Body of pancreas (tissue), 4 donors: ENCODE data around the gene CD8A. TPM values are rescaled to one million over a fixed set of nuclear protein-coding genes. Genes with fewer than 3 reads are reported as not detected.

Experiments used
- ATAC-seq: fragments of 150-250 bp; one replicate; pipeline ENCODE4 v1.9.1; 2016
- DNase-seq, 4 donors: peaks; one replicate each; pipeline ENCODE4 v3.0.0-alpha.2; 2019
- H3K27ac ChIP-seq, 4 donors: fragments of 200-600 bp; sonication (generic); 1 replicate in 3 of 4; 2 replicates in 1 of 4; pipeline versions ENCODE4 v1.5.1 to v1.6.1; 2016 to 2019; ENCODE audit warnings: mild to moderate bottlenecking in 1 of 4, mixed read lengths in 1 of 4, moderate library complexity in 1 of 4
- H3K27me3 ChIP-seq, 2 donors: fragments of 200-600 bp; sonication (generic); one replicate each; pipeline ENCODE4 v1.6.0; 2016; ENCODE audit warnings: mild to moderate bottlenecking in 1 of 2
- H3K36me3 ChIP-seq, 2 donors: fragments of 200-600 bp; sonication (generic); replicated peaks in 1 of 2; 2 replicates each; pipeline ENCODE4 v1.5.1; 2016; ENCODE audit warnings: low read depth in 2 of 2; ENCODE audit not compliant: insufficient read depth in 1 of 2
- H3K4me1 ChIP-seq: fragments of 200-600 bp; sonication (generic); one replicate; pipeline ENCODE4 v1.6.0; 2016
- H3K4me3 ChIP-seq, 2 donors: fragments of 200-600 bp; sonication (generic); 1 replicate in 1 of 2; 2 replicates in 1 of 2; pipeline ENCODE4 v1.5.1; 2016 to 2019
- H3K9me3 ChIP-seq, 3 donors: fragments of 200-600 bp; sonication (generic); 1 replicate in 2 of 3; 2 replicates in 1 of 3; pipeline ENCODE4 v1.5.1; 2016
- CTCF ChIP-seq, 7 experiments: fragments of 450-650 bp in 4 of 7; fragments of 200-600 bp in 3 of 7; sonication (generic) in 3 of 7; IDR thresholded peaks; one replicate each; pipeline ENCODE4 v1.5.1; 2016 to 2019; ENCODE audit warnings: antibody characterized with exemption in 7 of 7
- POLR2A ChIP-seq, 3 donors: fragments of 450-650 bp; IDR thresholded peaks; one replicate each; pipeline ENCODE4 v1.6.1; 2016; ENCODE audit warnings: antibody characterized with exemption in 3 of 3, mild to moderate bottlenecking in 2 of 3
- WGBS, 2 donors: methylation state at CpG; one replicate each; pipeline ENCODE4 v1.1.5; 2017; 5-methylcytosine and 5-hydroxymethylcytosine counted together
- intact Hi-C: fragments of 100-400 bp; cut with DNase I; formaldehyde crosslinking; loops from one replicate; pipeline ENCODE4 v1.15.1; 2023
- total RNA-seq, 2 donors: library from RNA; depleted of rRNA; stranded (reverse); fragments of >200 nt; gene quantifications; one replicate each; pipeline ENCODE4 v1.1.0, GENCODE V29; 2016

The CD8A gene
- total RNA-seq, 2 donors from 2014 or later = 1.8 to 2.0 TPM

GRCh38 chr2:86818114-86818801 lies 27.5 kb upstream of the CD8A start:
- no peaks in the 10 kb centered on the region for H3K36me3 ChIP-seq
- H3K4me3 ChIP-seq = no peak overlapping the region
- H3K4me1 ChIP-seq = no peaks in the 10 kb centered on the region
- H3K27ac ChIP-seq = no peak overlapping the region
- no peaks in the 10 kb centered on the region for H3K9me3 ChIP-seq
- no peaks in the 10 kb centered on the region for H3K27me3 ChIP-seq
- DNase-seq = no peak
- intact Hi-C loops = no loop called here
- no peak for TF ChIP-seq CTCF (IDR thresholded peaks at IDR 0.05)
- no peak for TF ChIP-seq POLR2A (IDR thresholded peaks at IDR 0.05)
- 87 to 89% methylated on average over 4 of the region's 4 CpGs for WGBS, 2 donors
- ATAC-seq = no peak

DNA sequence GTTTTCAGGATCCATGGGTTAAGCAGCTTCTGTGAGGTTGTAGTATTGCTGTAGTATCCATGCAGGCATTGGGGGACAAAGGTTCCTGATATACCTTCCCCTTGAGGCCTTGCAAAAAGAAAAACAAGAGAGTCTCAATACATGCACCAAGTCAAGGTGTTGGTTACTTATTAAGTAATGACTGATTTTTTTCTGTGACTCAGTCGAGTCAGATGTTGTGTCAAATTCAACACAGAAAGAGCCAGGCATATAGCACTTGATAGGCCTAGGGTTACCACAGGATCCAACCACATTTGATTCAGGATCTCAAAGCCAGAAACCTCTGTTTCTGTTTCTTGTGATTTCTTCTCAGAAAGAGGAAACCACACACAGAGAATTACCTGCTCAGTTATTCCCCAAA lies 24.9 kb upstream of the CD8A start:
- DNase-seq = no peak
- WGBS, 2 donors = 42 to 50% methylated on average over 1 of the region's 1 CpG
- no peak for ATAC-seq
- Histone ChIP-seq H3K27me3 (no peaks in the 10 kb centered on the region), H3K36me3 (no peaks in the 10 kb centered on the region), H3K9me3 (no peaks in the 10 kb centered on the region), H3K4me1 (no peaks in the 10 kb centered on the region), H3K27ac (no peak overlapping the region), H3K4me3 (no peak overlapping the region)
- intact Hi-C loops = no loop called here
- no peak for TF ChIP-seq CTCF (IDR thresholded peaks at IDR 0.05)
- no peak for TF ChIP-seq POLR2A (IDR thresholded peaks at IDR 0.05)

- H3K27ac ChIP-seq = no peak overlapping the region
- 26 to 36% methylated on average over 24 to 43 of the region's 43 CpGs for WGBS, 2 donors
- no peaks in the 10 kb centered on the region for H3K36me3 ChIP-seq
- intact Hi-C loops = no loop called here
- no peak for DNase-seq
- no peaks in the 10 kb centered on the region for H3K9me3 ChIP-seq
- no peak for TF ChIP-seq POLR2A (IDR thresholded peaks at IDR 0.05)
- no peak for TF ChIP-seq CTCF (IDR thresholded peaks at IDR 0.05)
- H3K4me3 ChIP-seq = no peak overlapping the region
- H3K27me3 ChIP-seq = no peaks in the 10 kb centered on the region
- H3K4me1 ChIP-seq = peaks cover 19% of the 10 kb centered on the region
- no peak for ATAC-seq
Measured at GRCh38 chr2:86809481-86810121, 18.9 kb upstream of the CD8A start.

DNA sequence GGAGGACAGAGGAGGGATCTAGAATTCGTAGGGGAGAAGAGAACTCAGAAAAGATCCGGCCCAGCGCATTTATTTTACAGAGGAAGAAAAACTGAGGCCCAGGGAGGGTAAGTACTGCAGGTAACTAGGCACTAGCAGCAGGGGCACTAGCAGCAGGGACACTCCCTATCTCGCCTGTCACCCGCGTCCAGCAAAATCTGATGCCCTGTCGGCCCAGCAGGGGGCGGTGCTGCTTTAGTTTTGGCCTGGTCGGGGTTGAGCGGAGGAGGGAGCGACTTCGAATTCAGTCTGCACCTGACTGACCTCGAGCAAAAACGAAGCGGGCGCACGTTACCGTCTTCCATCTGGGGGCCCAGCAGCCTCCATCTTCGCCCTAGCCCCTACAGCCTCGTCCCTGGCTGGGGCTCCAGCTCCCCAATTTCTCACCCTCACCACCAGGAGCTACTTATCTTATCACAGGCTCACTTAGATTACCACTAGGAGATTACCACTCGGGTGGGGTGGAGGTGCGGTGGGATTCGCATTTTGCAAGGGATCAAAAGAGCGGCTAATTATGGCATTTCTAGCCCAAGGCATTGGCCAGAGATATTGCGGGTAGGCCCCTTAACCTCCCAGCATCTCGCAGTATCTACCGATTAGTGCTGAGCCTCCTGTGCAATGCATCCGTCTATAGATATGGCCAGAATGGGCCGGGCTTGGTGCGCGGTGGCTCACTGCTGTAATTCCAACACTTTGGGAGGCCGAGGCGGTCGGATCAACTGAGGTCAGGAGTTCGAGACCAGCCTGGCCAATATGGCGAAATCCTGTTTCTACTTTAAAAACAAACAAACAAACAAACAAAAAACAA lies 17.8 kb upstream of the CD8A start:
- intact Hi-C loops = no loop called here
- peak overlapping the region in 3 of 4 donors; percentile 4 to 45 (median 45) for H3K27ac ChIP-seq
- no peaks in the 10 kb centered on the region for H3K27me3 ChIP-seq
- H3K4me1 ChIP-seq = peaks cover 19% of the 10 kb centered on the region
- TF ChIP-seq CTCF (IDR thresholded peaks at IDR 0.05) (peak; percentile 71 to 96 (median 92)), POLR2A (IDR thresholded peaks at IDR 0.05) (no peak)
- peak; percentile 93 for ATAC-seq
- peak; percentile 87 to 90 (median 90) for DNase-seq
- H3K9me3 ChIP-seq = no peaks in the 10 kb centered on the region
- no peaks in the 10 kb centered on the region for H3K36me3 ChIP-seq
- WGBS, 2 donors = 15 to 17% methylated on average over 34 to 36 of the region's 36 CpGs
- peak overlapping the region in 1 of 2 donors; percentile 18 for H3K4me3 ChIP-seq
